Hippocampal formation (tissue), 2 donors: ENCODE results near the gene EIF4G1.
A peak's percentile ranks its signal among the peaks of the same experiment; 100 is the strongest.
"Not testable (repeated sequence)": the region's sequence is repeated elsewhere in the genome, so short reads cannot be mapped to it uniquely, and the experiment has no call there.

Source experiments
- DNase-seq, 2 donors: peaks; one replicate each; lab custom pipeline; 2025; lab: John Stamatoyannopoulos, UW

The EIF4G1 gene

DNA sequence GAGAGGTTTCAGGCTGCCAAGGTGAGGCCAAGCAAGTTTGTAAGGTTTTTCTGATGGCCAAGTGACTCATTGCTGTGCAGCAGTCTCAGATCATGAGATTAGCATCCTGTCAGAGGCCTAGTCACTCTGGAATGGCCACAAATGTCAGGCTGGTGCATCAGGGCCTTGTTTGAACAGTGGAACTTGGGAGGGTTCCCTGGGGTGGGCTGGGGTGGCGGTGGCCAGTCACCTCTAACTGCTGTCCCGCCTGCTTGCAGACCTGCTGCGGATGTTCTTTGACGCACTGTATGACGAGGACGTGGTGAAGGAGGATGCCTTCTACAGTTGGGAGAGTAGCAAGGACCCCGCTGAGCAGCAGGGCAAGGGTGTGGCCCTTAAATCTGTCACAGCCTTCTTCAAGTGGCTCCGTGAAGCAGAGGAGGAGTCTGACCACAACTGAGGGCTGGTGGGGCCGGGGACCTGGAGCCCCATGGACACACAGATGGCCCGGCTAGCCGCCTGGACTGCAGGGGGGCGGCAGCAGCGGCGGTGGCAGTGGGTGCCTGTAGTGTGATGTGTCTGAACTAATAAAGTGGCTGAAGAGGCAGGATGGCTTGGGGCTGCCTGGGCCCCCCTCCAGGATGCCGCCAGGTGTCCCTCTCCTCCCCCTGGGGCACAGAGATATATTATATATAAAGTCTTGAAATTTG is 20.2 kb downstream of the EIF4G1 start:
- DNase-seq, result no peak

- DNase-seq, result no peak
Measured at GRCh38 chr3:184335291-184335660, 20.9 kb downstream of the EIF4G1 start.

GRCh38 chr3:184335661-184336546 is 21.5 kb downstream of the EIF4G1 start:
- DNase-seq, result peak; percentile 77 to 79

DNA sequence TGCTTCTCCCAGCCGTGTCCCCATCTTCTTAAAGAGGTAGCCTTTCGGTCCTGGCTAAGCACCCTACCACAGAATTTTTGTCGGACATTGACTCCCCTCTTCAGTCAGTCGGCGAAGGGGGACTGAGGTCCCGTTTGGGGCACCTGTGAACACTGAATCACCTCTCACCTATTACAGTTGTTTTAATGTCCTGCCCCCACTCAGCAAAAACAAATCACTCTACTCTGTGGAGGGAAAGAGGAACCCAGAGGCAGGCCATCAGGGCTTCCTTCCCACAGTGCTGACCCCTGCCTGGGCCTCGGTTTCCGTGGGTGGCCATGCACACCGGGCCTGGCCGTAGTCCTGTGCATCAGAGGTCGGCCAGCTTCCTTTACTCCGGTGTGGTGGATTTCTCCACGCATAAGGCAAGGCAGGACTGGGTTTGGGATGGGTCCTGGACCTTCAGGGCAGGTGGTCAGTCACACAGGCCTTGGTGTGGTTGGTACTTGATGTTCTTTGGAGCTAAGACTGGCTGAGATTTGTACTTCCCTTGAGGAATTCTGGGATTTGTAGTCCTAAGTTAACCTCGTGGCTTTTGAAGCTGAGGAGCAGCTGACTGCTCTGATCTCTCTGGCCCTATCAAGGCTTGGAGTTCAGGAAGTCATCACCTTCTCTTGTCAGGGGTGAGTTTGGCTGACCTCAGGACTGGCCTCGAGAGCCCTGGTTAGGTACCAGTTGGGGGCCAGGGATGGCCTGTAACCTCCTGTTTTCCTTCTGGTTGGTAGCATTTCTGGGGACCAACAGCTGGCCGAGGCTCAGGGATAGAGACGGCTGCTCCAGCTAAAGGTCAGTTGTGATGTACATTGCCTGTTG is 22.4 kb downstream of the EIF4G1 start:
- DNase-seq, result peak; percentile 59 to 63

DNA sequence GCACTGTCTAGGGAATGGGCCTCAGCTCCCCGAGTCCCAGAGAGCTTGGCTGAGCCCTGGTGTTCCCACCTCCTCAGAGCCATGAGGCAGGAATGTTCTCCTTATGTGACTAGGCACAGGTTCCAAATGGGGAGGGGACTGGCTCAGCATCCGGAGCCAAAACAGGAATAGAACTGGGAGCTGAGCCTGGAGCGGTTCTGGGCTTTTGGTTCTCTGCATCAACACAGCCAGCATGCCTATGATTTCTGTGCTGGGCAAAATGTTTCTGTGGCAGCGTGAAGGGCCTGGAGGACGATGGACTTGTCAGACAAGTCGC is 23.0 kb downstream of the EIF4G1 start, which contains the start of gene FAM131A:
TSS of gene FAM131A (plus strand) at position 202 of the 316 bp plus-strand sequence. CDS start at position 233, 31 bp downstream.
- peak; percentile 53 to 81 for DNase-seq

DNA sequence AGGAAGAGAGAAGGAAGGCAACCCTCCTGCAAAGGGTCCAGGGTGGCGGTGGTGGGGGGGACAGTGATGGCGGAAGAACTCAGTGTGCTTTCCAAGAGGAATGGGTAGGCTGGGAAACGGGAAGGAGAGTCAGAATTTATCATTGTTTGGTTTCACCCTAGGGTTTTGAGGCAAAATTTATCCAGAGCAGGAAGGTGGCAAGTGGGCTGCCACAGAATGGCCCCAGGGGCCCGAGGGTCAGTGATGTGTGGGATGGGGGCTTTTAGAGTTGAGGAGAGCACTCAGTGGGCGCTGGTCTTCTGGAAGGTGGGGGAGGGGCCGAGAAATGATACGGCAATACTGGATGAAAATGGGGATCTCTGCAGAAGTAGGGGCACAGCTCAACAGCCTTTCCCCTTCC is 23.6 kb downstream of the EIF4G1 start:
- DNase-seq, result no peak

- peak; percentile 69 to 75 for DNase-seq
Measured at GRCh38 chr3:184338511-184338945, 24.1 kb downstream of the EIF4G1 start.

- DNase-seq, result no peak
Measured at GRCh38 chr3:184339001-184339400, 24.6 kb downstream of the EIF4G1 start.

DNA sequence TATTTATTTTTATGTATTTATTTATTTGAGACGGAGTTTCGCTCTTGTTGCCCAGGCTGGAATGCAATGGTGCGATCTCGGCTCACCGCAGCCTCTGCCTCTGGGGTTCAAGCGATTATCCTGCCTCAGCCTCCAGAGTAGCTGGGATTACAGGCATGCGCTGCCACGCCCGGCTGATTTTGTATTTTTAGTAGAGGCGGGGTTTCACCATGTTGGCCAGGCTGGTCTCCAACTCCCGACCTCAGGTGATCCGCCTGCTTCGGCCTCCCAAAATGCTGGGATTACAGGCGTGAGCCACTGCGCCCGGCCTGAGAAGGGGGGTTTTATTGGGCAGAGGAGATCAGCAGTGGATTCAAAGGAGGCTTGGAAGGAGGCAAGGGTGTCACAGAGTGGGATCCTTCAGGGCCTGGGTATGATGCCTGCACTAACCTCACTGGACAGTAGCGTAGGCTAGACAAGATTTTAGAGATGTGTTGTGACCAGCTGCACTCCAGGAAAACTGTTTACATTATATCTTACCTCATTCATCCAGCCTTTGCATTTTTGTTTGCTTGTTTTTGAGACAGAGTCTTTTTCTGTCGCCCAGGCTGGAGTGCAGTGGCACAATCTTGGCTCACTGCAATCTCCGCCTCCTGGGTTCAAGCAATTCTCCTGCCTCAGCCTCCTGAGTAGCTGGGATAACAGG is 25.2 kb downstream of the EIF4G1 start:
- not testable (repeated sequence) for DNase-seq

GRCh38 chr3:184341925-184342324 is 27.5 kb downstream of the EIF4G1 start:
- no peak for DNase-seq

DNA sequence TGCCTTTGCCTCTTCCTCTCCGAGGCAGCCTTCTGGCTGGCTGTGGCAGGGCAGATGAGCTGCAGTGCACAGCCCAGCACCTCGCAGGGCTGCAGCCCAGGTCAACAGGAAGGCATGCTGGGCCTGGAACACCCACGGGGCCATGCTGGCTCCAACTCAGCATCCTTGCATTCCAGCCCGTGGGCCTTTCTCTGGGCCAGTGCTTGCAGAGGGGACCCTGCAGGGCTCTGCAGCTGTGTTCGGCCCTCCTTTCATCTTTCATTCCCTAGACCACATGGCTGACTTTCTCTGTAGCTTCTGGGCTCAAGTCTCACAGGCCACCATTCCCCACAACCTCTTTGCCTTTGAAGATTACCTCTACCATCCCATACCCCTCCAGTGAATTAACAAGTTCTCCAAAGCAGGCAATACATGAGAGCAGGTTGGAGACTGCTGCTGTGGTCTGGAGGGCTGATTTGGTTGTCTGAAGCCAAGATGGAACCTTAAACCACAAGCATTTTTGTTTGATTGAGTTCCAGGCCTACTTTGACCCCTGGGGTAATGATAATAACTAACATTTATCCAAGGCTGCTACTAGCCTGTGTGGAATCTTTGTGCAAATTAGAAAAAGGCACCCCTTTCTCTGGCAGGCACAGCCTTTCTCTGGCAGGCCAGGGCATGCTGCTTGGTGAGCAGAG is 28.9 kb downstream of the EIF4G1 start:
- no peak for DNase-seq

GRCh38 chr3:184344579-184345316 is 30.3 kb downstream of the EIF4G1 start:
- no peak for DNase-seq

GRCh38 chr3:184345317-184346144 is 31.1 kb downstream of the EIF4G1 start:
- peak; percentile 85 to 94 for DNase-seq

DNA sequence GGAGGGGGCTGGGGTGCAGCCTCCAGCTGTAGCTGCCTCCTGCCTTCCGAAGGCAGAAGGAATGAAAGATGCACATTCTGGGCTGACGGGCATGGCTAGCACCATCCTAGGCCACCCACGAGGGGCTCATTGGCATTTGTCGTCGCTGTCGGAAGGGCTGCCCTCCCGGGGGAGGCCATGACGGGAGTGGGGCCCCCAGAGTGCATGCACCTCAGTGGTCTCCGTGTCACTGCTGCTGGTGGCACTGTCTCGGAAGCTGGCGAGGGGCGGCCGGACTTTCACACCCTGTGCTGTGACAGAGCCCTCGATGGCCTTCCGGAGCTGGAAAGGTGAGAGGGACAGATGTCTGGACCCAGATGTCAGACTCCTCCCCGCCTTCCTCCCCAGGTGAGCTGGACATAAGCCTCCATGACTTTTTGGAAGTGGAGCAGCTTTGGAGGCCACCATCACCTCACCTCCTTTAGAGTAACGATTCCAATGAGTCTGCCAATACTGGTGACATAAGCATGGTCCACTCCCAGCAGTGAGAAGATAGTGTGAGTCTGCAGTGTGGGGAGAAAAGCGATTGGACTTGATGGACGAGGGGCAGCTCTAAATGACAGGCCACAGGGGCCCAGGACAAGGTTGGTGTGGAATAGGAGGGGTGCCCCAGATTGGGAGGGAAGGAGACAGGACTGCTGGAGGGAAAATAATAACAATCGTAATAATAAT is 32.2 kb downstream of the EIF4G1 start:
- DNase-seq, result no peak

- DNase-seq, result no peak
Measured at GRCh38 chr3:184347321-184348056, 33.1 kb downstream of the EIF4G1 start.

- DNase-seq, result no peak
Measured at GRCh38 chr3:184348057-184348382, 33.6 kb downstream of the EIF4G1 start.

GRCh38 chr3:184349563-184350470 is 35.4 kb downstream of the EIF4G1 start:
- no peak for DNase-seq
